T-helper 2 cell treated with Interferon-gamma antibody and Interleukin-4, amounts not matched to agents 5 μg/mL and 100 μg/mL, for 36 hours (primary cell): ENCODE results near the gene PCNX2.
A peak's percentile ranks its signal among the peaks of the same experiment; 100 is the strongest.

Source experiments
- DNase-seq: peaks from one replicate; pipeline ENCODE4 v3.0.0; 2021; ENCODE audit warnings: low spot score
- H3K27ac Mint-ChIP-seq: one replicate; pipeline ENCODE4 v1.8.0; 2021; ENCODE audit warnings: mild to moderate bottlenecking, mixed read lengths
- H3K27me3 Mint-ChIP-seq: one replicate; pipeline ENCODE4 v1.8.0; 2021; ENCODE audit warnings: low read depth, mixed read lengths
- H3K36me3 Mint-ChIP-seq: one replicate; pipeline ENCODE4 v1.8.0; 2021; ENCODE audit warnings: low read depth, mixed read lengths
- H3K4me1 Mint-ChIP-seq: one replicate; pipeline ENCODE4 v1.8.0; 2021; ENCODE audit warnings: low read depth, mixed read lengths
- H3K4me3 Mint-ChIP-seq: one replicate; pipeline ENCODE4 v1.8.0; 2022; ENCODE audit warnings: mild to moderate bottlenecking, moderate library complexity, mixed read lengths
- H3K9me3 Mint-ChIP-seq: one replicate; pipeline ENCODE4 v1.8.0; 2021; ENCODE audit warnings: mixed read lengths

Gene PCNX2

DNA sequence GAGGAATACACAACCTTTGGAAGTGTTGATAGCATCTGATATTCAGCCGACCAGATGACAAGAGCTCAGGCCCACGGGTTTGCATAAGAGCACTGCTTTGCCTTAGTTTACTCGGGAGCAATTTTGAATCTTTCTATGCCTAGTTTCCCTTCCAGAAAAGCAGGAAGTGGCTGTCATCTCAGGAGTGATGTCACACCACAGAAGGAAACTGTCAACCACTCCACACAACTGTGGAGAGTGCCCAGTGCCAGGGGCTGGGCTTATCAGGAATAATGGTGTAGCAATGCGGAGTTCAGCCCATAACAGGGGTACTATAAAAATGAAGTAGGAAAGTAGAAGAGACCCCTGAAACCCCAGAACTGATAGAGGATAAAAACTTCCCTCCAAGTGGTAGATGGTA is 316.7 kb downstream of the PCNX2 start:
- H3K36me3 Mint-ChIP-seq, result peaks cover 48% of the 10 kb centered on the region
- peaks cover 26% of the 10 kb centered on the region for H3K4me1 Mint-ChIP-seq
- no peak for DNase-seq
- H3K27me3 Mint-ChIP-seq, result no peaks in the 10 kb centered on the region
- H3K4me3 Mint-ChIP-seq, result peak overlapping the region; percentile 47
- peak overlapping the region; percentile 84 for H3K27ac Mint-ChIP-seq
- H3K9me3 Mint-ChIP-seq, result peaks cover 10% of the 10 kb centered on the region

DNA sequence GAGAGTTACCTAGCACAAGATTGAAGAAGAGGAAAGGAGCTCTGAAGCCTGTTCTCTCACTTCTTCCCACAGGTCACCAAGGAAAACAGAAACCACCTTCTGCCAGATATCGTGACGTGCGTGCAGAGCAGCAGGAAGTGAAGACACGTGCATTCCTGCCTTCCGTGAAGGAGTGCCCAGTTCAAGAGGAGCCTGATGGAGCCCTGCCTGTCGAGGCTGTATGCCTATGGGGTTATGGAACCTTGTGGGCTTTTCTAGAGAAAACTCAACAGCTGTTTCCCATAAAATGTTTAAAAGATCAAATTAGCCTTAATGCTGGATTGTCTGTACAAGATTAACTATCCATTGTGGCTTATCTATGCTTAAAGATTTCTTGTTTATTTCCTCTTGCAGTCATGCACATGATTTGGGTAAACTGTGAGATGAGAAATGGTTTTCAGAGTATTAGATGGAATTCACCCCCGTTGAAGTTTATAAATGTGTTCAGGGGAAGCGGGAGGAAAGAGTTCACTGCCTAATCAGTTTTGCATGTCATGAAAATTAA is 317.4 kb downstream of the PCNX2 start:
- peaks cover 52% of the 10 kb centered on the region for H3K36me3 Mint-ChIP-seq
- peaks cover 26% of the 10 kb centered on the region for H3K4me1 Mint-ChIP-seq
- peak overlapping the region; percentile 79 for H3K27ac Mint-ChIP-seq
- H3K9me3 Mint-ChIP-seq, result peaks cover 17% of the 10 kb centered on the region
- no peaks in the 10 kb centered on the region for H3K27me3 Mint-ChIP-seq
- H3K4me3 Mint-ChIP-seq, result peak overlapping the region; percentile 57
- DNase-seq, result peak; percentile 11

GRCh38 chr1:232974971-232975370 is 320.6 kb downstream of the PCNX2 start:
- DNase-seq, result no peak
- no peak overlapping the region for H3K27ac Mint-ChIP-seq
- peaks cover 79% of the 10 kb centered on the region for H3K36me3 Mint-ChIP-seq
- H3K9me3 Mint-ChIP-seq, result peaks cover 33% of the 10 kb centered on the region
- H3K27me3 Mint-ChIP-seq, result no peaks in the 10 kb centered on the region
- no peak overlapping the region for H3K4me3 Mint-ChIP-seq
- H3K4me1 Mint-ChIP-seq, result peaks cover 26% of the 10 kb centered on the region

DNA sequence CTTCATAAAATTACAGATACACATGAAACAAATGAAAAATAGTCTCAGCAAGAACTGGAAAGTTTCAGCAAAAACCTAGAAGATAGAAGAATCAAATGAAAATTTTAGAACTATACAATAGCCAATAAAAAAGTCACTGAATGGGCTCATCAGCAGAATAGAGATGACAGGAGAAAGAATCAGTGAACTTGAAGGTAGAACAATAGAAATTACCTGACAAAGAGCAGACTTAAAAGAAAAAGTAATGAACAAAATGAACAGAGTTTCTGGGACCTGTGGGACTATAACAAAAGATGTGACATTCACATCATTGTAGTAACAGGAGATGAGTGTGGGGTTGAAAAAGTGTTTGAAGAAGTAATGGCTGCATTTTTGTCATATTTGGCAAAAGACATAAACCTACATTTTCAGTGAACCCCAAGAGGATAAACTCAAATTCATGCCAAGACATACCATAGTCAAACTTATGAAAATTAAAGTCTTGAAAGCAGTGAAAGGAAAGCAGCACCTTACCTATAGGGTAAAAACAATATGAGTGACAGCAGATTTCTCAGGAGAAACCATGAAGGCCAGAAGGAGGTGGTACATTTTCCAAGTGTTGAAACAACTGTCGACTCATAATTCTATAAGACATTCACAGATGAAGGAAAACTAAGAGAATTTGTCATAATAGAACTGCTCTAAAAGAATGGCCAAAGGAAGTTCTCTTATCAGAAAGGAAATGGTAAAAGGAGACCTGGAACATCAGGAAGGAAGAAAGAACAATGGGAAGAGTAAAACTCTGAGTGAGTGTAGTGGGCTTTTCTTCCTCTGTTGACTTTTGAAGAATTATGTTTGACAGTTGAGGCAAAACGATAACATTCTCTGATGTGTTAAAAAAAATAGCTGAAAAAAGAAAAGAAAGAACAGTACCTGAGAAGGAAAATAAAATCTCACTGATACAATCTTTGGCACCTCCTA is 321.6 kb downstream of the PCNX2 start:
- peaks cover 27% of the 10 kb centered on the region for H3K4me1 Mint-ChIP-seq
- H3K27me3 Mint-ChIP-seq, result no peaks in the 10 kb centered on the region
- H3K36me3 Mint-ChIP-seq, result peaks cover 85% of the 10 kb centered on the region
- no peak for DNase-seq
- H3K9me3 Mint-ChIP-seq, result peaks cover 33% of the 10 kb centered on the region
- H3K4me3 Mint-ChIP-seq, result no peak overlapping the region
- H3K27ac Mint-ChIP-seq, result no peak overlapping the region

GRCh38 chr1:232970508-232970907 is 325.0 kb downstream of the PCNX2 start:
- Mint-ChIP-seq H3K27me3 (no peaks in the 10 kb centered on the region), H3K4me1 (peaks cover 19% of the 10 kb centered on the region), H3K9me3 (peaks cover 33% of the 10 kb centered on the region), H3K4me3 (no peak overlapping the region), H3K36me3 (peaks cover 64% of the 10 kb centered on the region), H3K27ac (no peak overlapping the region)
- no peak for DNase-seq

GRCh38 chr1:232969799-232970198 is 325.7 kb downstream of the PCNX2 start:
- no peak for DNase-seq
- H3K9me3 Mint-ChIP-seq, result peaks cover 33% of the 10 kb centered on the region
- peaks cover 16% of the 10 kb centered on the region for H3K4me1 Mint-ChIP-seq
- no peaks in the 10 kb centered on the region for H3K27me3 Mint-ChIP-seq
- no peak overlapping the region for H3K27ac Mint-ChIP-seq
- peaks cover 58% of the 10 kb centered on the region for H3K36me3 Mint-ChIP-seq
- H3K4me3 Mint-ChIP-seq, result no peak overlapping the region

DNA sequence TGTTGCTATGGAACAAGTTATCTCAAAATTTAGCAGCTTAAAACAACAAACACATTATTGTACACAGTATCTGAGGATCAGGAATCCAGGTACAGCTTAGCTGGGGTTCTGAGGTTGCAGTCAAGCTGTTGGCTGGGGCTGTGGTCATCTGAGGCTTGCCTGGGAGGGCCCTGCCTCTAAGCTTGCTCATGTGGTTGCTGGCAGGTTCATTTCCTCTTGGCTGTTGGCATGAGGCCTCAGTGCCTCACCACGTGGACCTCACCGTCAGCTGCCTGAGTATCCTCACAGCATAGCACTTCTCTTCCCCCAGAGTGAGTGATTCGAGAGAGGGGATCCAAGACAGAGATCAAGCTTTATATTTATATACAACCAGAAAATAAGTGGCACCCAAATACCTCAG is 326.6 kb downstream of the PCNX2 start:
- no peak for DNase-seq
- Mint-ChIP-seq H3K4me1 (peaks cover 16% of the 10 kb centered on the region), H3K4me3 (no peak overlapping the region), H3K36me3 (peaks cover 52% of the 10 kb centered on the region), H3K27ac (no peak overlapping the region), H3K9me3 (peaks cover 24% of the 10 kb centered on the region), H3K27me3 (no peaks in the 10 kb centered on the region)

GRCh38 chr1:232968391-232968790 is 327.1 kb downstream of the PCNX2 start:
- H3K27ac Mint-ChIP-seq, result no peak overlapping the region
- H3K9me3 Mint-ChIP-seq, result peaks cover 18% of the 10 kb centered on the region
- no peaks in the 10 kb centered on the region for H3K27me3 Mint-ChIP-seq
- DNase-seq, result no peak
- H3K36me3 Mint-ChIP-seq, result peaks cover 50% of the 10 kb centered on the region
- H3K4me3 Mint-ChIP-seq, result no peak overlapping the region
- peaks cover 18% of the 10 kb centered on the region for H3K4me1 Mint-ChIP-seq

- no peak overlapping the region for H3K4me3 Mint-ChIP-seq
- H3K4me1 Mint-ChIP-seq, result peaks cover 21% of the 10 kb centered on the region
- no peak for DNase-seq
- peaks cover 4% of the 10 kb centered on the region for H3K9me3 Mint-ChIP-seq
- H3K27ac Mint-ChIP-seq, result no peak overlapping the region
- no peaks in the 10 kb centered on the region for H3K27me3 Mint-ChIP-seq
- peaks cover 35% of the 10 kb centered on the region for H3K36me3 Mint-ChIP-seq
Measured at GRCh38 chr1:232966663-232967062, 328.9 kb downstream of the PCNX2 start.

DNA sequence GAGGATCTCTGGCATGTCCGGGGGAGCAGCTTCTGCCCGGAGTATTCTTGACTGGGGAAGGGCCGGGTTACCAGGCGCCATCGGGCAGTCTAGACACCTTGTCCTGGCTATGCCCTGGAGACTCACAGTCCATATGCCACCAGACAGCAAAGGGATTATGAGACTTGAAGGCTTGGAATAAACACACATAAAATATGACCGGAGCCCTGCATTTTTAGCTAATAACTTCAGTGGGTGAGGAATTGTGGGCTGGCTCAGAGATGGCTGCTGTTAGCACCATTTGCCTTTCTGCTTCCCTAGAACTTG is 329.7 kb downstream of the PCNX2 start:
- Mint-ChIP-seq H3K27me3 (no peaks in the 10 kb centered on the region), H3K27ac (no peak overlapping the region), H3K4me1 (peaks cover 23% of the 10 kb centered on the region), H3K9me3 (no peaks in the 10 kb centered on the region), H3K4me3 (no peak overlapping the region), H3K36me3 (peaks cover 30% of the 10 kb centered on the region)
- no peak for DNase-seq

DNA sequence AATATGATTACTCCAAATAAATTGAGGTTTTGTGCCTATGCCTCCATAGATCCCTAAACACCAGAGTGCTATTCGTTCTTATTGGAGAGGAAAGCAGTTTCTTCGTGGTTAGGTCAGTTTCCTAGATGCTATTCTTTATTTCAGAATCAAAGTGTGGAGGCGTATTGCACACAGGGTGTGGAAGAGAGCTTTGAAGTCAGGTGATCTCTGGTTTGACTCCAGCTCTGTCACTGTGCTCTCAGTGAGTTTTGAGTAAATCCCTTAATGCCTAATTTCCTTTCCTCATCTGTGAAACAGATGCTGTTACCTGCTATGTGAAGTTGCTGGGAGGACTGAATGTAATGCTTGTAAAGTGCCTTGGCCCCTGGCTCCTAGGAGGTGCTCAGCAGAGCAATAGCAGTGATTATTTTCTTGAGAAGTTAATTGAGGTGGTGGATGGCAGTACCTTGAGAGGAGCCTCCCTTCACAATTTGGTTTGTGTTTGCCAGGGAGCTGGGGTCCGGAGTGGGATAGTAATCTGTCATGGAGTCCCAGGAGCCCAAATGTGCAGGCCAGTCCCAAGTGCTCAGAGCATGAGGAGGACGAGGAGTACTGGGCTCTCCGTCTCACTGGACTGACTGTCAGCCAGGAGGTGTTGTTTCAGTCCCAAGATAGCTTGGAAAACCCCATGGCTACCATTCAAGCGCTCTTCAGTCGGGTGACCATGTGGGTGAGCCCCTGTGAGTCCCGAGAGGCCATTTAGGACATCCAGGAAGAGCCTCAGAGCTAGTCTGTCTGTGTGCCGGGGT is 330.2 kb downstream of the PCNX2 start:
- DNase-seq, result no peak
- Mint-ChIP-seq H3K4me3 (no peak overlapping the region), H3K9me3 (no peaks in the 10 kb centered on the region), H3K4me1 (peaks cover 23% of the 10 kb centered on the region), H3K36me3 (peaks cover 29% of the 10 kb centered on the region), H3K27ac (no peak overlapping the region), H3K27me3 (no peaks in the 10 kb centered on the region)

- Mint-ChIP-seq H3K36me3 (peaks cover 26% of the 10 kb centered on the region), H3K4me1 (peaks cover 23% of the 10 kb centered on the region), H3K27me3 (no peaks in the 10 kb centered on the region), H3K9me3 (no peaks in the 10 kb centered on the region), H3K27ac (no peak overlapping the region), H3K4me3 (no peak overlapping the region)
- DNase-seq, result no peak
Measured at GRCh38 chr1:232964601-232965000, 330.9 kb downstream of the PCNX2 start.

- peaks cover 12% of the 10 kb centered on the region for H3K4me1 Mint-ChIP-seq
- H3K27me3 Mint-ChIP-seq, result no peaks in the 10 kb centered on the region
- H3K9me3 Mint-ChIP-seq, result peaks cover 6% of the 10 kb centered on the region
- peaks cover 31% of the 10 kb centered on the region for H3K36me3 Mint-ChIP-seq
- no peak overlapping the region for H3K4me3 Mint-ChIP-seq
- no peak overlapping the region for H3K27ac Mint-ChIP-seq
- DNase-seq, result no peak
Measured at GRCh38 chr1:232962761-232963745, 332.5 kb downstream of the PCNX2 start.
